ENCODE data around the gene PNMA8B. TPM values are rescaled to one million over a fixed set of nuclear protein-coding genes. Genes with fewer than 3 reads are reported as not detected.

PNMA8B gene
- total RNA-seq, 1 donor from 2014 or later = 1.3 TPM

DNA sequence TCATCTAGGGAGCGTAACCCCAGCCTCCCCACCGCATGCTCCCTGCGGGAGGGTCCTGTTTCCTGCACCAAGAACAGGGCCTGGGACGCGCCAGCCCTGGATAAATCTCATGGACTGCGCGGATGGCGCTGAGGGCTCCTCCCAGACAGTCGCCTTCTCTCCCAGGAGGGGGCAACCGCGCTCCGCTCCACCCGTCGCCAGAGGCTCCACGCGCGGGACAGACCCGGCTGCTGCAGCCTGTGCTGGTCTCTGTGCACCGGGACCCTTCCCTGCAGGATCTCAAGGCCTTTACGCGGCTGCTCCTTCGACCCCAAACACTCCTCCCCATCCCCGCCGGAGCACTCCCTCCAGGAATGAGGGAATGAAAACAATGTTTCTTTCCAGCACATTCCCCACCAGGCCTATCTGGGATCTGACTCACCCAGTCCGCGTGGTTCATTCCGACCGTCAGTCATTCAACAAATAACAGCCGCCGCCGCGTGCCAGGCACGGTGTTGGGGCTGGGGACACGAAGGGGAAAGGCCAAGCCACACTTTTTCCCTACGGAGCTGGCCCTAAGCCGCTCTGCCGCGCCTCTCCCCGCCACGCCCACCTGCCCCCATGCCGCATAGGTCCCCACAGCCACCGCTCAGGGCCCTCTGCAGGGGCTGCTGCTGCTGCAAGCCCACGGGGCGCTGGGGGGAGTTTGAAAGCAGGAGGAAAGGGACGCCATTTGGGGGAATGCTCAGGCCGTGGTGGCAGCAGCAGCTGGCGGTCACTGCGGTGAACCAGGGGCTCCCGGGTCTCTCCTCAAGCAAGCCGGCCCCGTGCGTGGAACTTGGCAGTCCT, 6.0 kb downstream of the PNMA8B start:
- no peak for DNase-seq (ENCODE audit: low spot score)
- Mint-ChIP-seq H3K36me3 (ENCODE audit: low read depth, unreplicated experiment) (peaks cover 3% of the 10 kb centered on the region), H3K27ac (ENCODE audit: unreplicated experiment) (no peak overlapping the region), H3K9me3 (ENCODE audit: unreplicated experiment) (no peaks in the 10 kb centered on the region), H3K4me1 (ENCODE audit: unreplicated experiment) (peaks cover 11% of the 10 kb centered on the region), H3K4me3 (ENCODE audit: unreplicated experiment) (peak overlapping the region; percentile 65), H3K27me3 (ENCODE audit: unreplicated experiment) (peaks cover 18% of the 10 kb centered on the region)
- no peak for TF ChIP-seq CTCF (IDR thresholded peaks at IDR 0.05; ENCODE audit: unreplicated experiment)

GRCh38 chr19:46488551-46488950, 7.1 kb downstream of the PNMA8B start:
- TF ChIP-seq CTCF (IDR thresholded peaks at IDR 0.05; ENCODE audit: unreplicated experiment) = no peak
- Mint-ChIP-seq H3K4me3 (ENCODE audit: unreplicated experiment) (peak overlapping the region; percentile 64), H3K36me3 (ENCODE audit: low read depth, unreplicated experiment) (peaks cover 3% of the 10 kb centered on the region), H3K9me3 (ENCODE audit: unreplicated experiment) (no peaks in the 10 kb centered on the region), H3K27me3 (ENCODE audit: unreplicated experiment) (peaks cover 10% of the 10 kb centered on the region), H3K27ac (ENCODE audit: unreplicated experiment) (peak overlapping the region; percentile 64), H3K4me1 (ENCODE audit: unreplicated experiment) (peaks cover 11% of the 10 kb centered on the region)
- DNase-seq (ENCODE audit: low spot score) = no peak

DNA sequence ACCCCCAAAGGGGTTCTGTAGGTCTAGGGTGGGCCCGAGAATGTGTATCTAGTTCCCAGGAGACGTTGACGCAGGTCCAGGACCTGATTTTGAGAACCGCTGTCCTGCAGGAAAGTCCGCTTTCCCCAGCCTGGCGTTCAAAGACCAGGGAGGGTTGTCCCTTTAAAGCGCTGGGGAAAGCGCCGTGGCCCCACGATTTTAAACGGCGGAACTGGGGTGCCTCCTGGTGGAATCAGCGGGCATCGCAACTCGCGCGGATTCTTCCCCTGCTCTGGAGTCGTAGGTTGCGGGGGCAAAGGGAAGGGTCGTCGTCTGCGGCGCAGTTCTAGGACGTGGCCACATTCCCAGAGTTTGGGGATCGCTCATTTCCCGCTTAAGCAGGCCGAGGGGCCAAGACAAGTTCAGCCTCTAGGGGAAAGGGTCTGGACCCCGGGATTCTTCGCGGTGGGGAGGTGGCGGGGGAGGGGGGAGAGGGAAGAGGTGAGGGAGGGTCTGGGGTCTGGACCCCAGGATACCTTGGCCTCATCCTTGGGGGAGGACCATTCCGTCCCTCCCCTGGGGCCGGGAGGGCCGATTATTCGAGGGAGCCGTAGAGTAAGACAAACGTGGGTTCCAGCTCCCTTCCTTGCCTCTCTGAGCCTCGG, 7.7 kb downstream of the PNMA8B start:
- Mint-ChIP-seq H3K9me3 (ENCODE audit: unreplicated experiment) (no peaks in the 10 kb centered on the region), H3K27ac (ENCODE audit: unreplicated experiment) (peak overlapping the region; percentile 64), H3K4me1 (ENCODE audit: unreplicated experiment) (peaks cover 11% of the 10 kb centered on the region), H3K4me3 (ENCODE audit: unreplicated experiment) (peak overlapping the region; percentile 64), H3K36me3 (ENCODE audit: low read depth, unreplicated experiment) (peaks cover 3% of the 10 kb centered on the region), H3K27me3 (ENCODE audit: unreplicated experiment) (peaks cover 10% of the 10 kb centered on the region)
- TF ChIP-seq CTCF (IDR thresholded peaks at IDR 0.05; ENCODE audit: unreplicated experiment) = peak; percentile 93
- DNase-seq (ENCODE audit: low spot score) = peak; percentile 94

DNA sequence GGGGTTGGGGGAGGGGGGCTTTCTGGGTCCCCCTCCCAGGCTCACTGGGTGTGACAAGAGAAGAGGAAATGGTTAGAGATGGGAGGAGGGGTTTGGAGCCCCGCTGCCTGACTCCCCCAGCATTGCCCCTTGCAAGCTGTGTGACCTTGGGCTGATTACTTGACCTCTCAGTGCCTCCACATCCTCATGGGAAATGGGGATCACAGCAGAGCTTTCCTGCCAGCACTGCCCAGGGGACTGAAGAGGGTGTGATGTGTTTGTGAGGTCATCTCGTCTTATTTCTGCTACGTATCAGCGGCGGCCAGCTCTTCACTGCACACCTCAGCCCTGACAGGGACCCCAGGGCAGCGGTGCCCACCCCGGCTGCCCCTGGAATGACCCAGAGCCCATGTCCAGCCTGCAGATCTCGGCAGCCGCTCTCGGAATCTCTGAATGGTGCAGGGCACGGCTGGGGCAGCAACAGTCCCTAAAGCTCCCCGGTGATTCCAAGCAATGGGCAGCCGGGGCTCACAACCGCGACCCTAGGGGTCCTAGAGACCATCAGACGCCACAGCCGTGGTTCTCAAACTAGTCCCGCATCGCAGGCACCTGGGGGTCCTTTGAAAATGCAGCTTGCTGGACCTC, 8.4 kb downstream of the PNMA8B start:
- Mint-ChIP-seq H3K4me1 (ENCODE audit: unreplicated experiment) (peaks cover 13% of the 10 kb centered on the region), H3K4me3 (ENCODE audit: unreplicated experiment) (no peak overlapping the region), H3K27ac (ENCODE audit: unreplicated experiment) (no peak overlapping the region), H3K36me3 (ENCODE audit: low read depth, unreplicated experiment) (peaks cover 3% of the 10 kb centered on the region), H3K27me3 (ENCODE audit: unreplicated experiment) (peaks cover 10% of the 10 kb centered on the region), H3K9me3 (ENCODE audit: unreplicated experiment) (no peaks in the 10 kb centered on the region)
- DNase-seq (ENCODE audit: low spot score) = no peak
- no peak for TF ChIP-seq CTCF (IDR thresholded peaks at IDR 0.05; ENCODE audit: unreplicated experiment)

Data from endothelial cell (in vitro differentiated cells).